IPS-18c (cell line): Measurements from ENCODE around the gene PDCL3.

Experiments
- H3K4me3 ChIP-seq: 2 replicates; pipeline ENCODE4 v1.7.0; 2013; ENCODE audit warnings: low read depth, mild to moderate bottlenecking, low read length, moderate library complexity; ENCODE audit not compliant: insufficient read depth
- H3K9me3 ChIP-seq: one replicate; pipeline ENCODE4 v1.6.1; 2013; ENCODE audit warnings: mild to moderate bottlenecking, low read length, moderate library complexity; ENCODE audit not compliant: control insufficient read depth, insufficient read depth

PDCL3 gene

GRCh38 chr2:100562613-100563406 is at the start of gene PDCL3:
PDCL3 (plus strand) TSS chr2:100562993; CDS start chr2:100563068, 75 bp downstream.
- Histone ChIP-seq H3K9me3 (peaks cover 2% of the 10 kb centered on the region), H3K4me3 (peak within 1 kb of the TSS; percentile 91)

GRCh38 chr2:100513650-100514049 is 49.1 kb upstream of the PDCL3 start:
- Histone ChIP-seq H3K4me3 (no peak overlapping the region), H3K9me3 (no peaks in the 10 kb centered on the region)

- H3K4me3 ChIP-seq, result no peak overlapping the region
- no peaks in the 10 kb centered on the region for H3K9me3 ChIP-seq
Measured at GRCh38 chr2:100517556-100517955, 45.2 kb upstream of the PDCL3 start.

- no peaks in the 10 kb centered on the region for H3K9me3 ChIP-seq
- H3K4me3 ChIP-seq, result no peak overlapping the region
Measured at GRCh38 chr2:100518801-100519200, 44.0 kb upstream of the PDCL3 start.

GRCh38 chr2:100520224-100520623 is 42.6 kb upstream of the PDCL3 start:
- H3K4me3 ChIP-seq, result no peak overlapping the region
- no peaks in the 10 kb centered on the region for H3K9me3 ChIP-seq

- H3K4me3 ChIP-seq, result no peak overlapping the region
- no peaks in the 10 kb centered on the region for H3K9me3 ChIP-seq
Measured at GRCh38 chr2:100522430-100522829, 40.4 kb upstream of the PDCL3 start.

GRCh38 chr2:100524331-100524730 is 38.5 kb upstream of the PDCL3 start:
- Histone ChIP-seq H3K9me3 (no peaks in the 10 kb centered on the region), H3K4me3 (no peak overlapping the region)

GRCh38 chr2:100526868-100527267 is 35.9 kb upstream of the PDCL3 start:
- no peaks in the 10 kb centered on the region for H3K9me3 ChIP-seq
- H3K4me3 ChIP-seq, result no peak overlapping the region

GRCh38 chr2:100527440-100528015 is 35.3 kb upstream of the PDCL3 start:
- Histone ChIP-seq H3K4me3 (no peak overlapping the region), H3K9me3 (no peaks in the 10 kb centered on the region)

- no peak overlapping the region for H3K4me3 ChIP-seq
- H3K9me3 ChIP-seq, result no peaks in the 10 kb centered on the region
Measured at GRCh38 chr2:100529176-100529575, 33.6 kb upstream of the PDCL3 start.

GRCh38 chr2:100529900-100530299 is 32.9 kb upstream of the PDCL3 start:
- Histone ChIP-seq H3K4me3 (no peak overlapping the region), H3K9me3 (no peaks in the 10 kb centered on the region)

- Histone ChIP-seq H3K4me3 (no peak overlapping the region), H3K9me3 (no peaks in the 10 kb centered on the region)
Measured at GRCh38 chr2:100535855-100536254, 26.9 kb upstream of the PDCL3 start.

- Histone ChIP-seq H3K9me3 (no peaks in the 10 kb centered on the region), H3K4me3 (no peak overlapping the region)
Measured at GRCh38 chr2:100537918-100538317, 24.9 kb upstream of the PDCL3 start.

- H3K4me3 ChIP-seq, result no peak overlapping the region
- no peaks in the 10 kb centered on the region for H3K9me3 ChIP-seq
Measured at GRCh38 chr2:100539221-100539620, 23.6 kb upstream of the PDCL3 start.

- Histone ChIP-seq H3K9me3 (no peaks in the 10 kb centered on the region), H3K4me3 (no peak overlapping the region)
Measured at GRCh38 chr2:100541404-100541803, 21.4 kb upstream of the PDCL3 start.

GRCh38 chr2:100542418-100542817 is 20.4 kb upstream of the PDCL3 start:
- H3K9me3 ChIP-seq, result no peaks in the 10 kb centered on the region
- H3K4me3 ChIP-seq, result no peak overlapping the region

- Histone ChIP-seq H3K9me3 (peaks cover 4% of the 10 kb centered on the region), H3K4me3 (no peak overlapping the region)
Measured at GRCh38 chr2:100544911-100545596, 17.7 kb upstream of the PDCL3 start.

- Histone ChIP-seq H3K9me3 (peaks cover 4% of the 10 kb centered on the region), H3K4me3 (no peak overlapping the region)
Measured at GRCh38 chr2:100546469-100546868, 16.3 kb upstream of the PDCL3 start.
